H1 (cell line): ENCODE data around the gene ISG15. TPM values are rescaled to one million over a fixed set of nuclear protein-coding genes. Genes with fewer than 3 reads are reported as not detected.

Experiments
- CHD7 ChIP-seq: fragments of 300-600 bp; sonication (generic); IDR thresholded peaks from 2 replicates; pipeline ENCODE4 v1.7.1; 2012; ENCODE audit warnings: low read length, moderate library complexity, mild to moderate bottlenecking, inconsistent platforms; ENCODE audit not compliant: insufficient replicate concordance
- JUN ChIP-seq: IDR thresholded peaks from 2 replicates; pipeline ENCODE4 v1.6.1; 2011; ENCODE audit warnings: low read depth, mild to moderate bottlenecking, improper control_type of control experiment, low read length
- JUND ChIP-seq: IDR thresholded peaks from 2 replicates; pipeline ENCODE4 v1.6.1; 2011; ENCODE audit warnings: mild to moderate bottlenecking, improper control_type of control experiment, low read length
- MAFK ChIP-seq: IDR thresholded peaks from 2 replicates; pipeline ENCODE4 v1.6.1; 2012; ENCODE audit warnings: low read depth, mild to moderate bottlenecking, improper control_type of control experiment, low read length
- POLR2AphosphoS5 ChIP-seq: IDR thresholded peaks from 2 replicates; pipeline ENCODE4 v1.6.1; 2011; ENCODE audit warnings: low read depth, low read length
- SRF ChIP-seq: IDR thresholded peaks from 2 replicates; pipeline ENCODE4 v1.6.1; 2011; ENCODE audit warnings: mild to moderate bottlenecking, low read depth, low read length, moderate library complexity
- polyA plus RNA-seq, 7 experiments: library from polyadenylated mRNA; depleted of rRNA in 3 of 7; stranded (reverse) in 5 of 7; unstranded in 2 of 7; fragments of >200 nt in 5 of 7; fragments of 200-250 nt in 2 of 7; gene quantifications; 1 replicate in 5 of 7; 2 replicates in 1 of 7; 4 replicates in 1 of 7; pipeline versions ENCODE4 v1.2.1 to v1.2.3, GENCODE V29; 2011 to 2013; ENCODE audit warnings: missing spikeins in 2 of 7, mixed read lengths in 2 of 7
- total RNA-seq: library from RNA; stranded (reverse); fragmentation: NEBNext Ultra II Directional; extraction: Animal tissue kit (Norgen Biotek cat#: 25700); gene quantifications from 2 replicates; pipeline ENCODE4 v1.2.1, GENCODE V29; 2021
- TF ChIP-seq, protein P1 (sequence below): IDR thresholded peaks from 2 replicates; pipeline ENCODE4 v1.6.1; 2012; ENCODE audit warnings: low read length, inconsistent platforms

ISG15 gene
- total and polyA plus RNA-seq, 2 of the 8 experiments (the other 6 are each of a cell fraction or from before 2014, with no cell fraction given) = 29.3 to 121 TPM

- no peak for TF ChIP-seq CHD7
- TF ChIP-seq MAFK = no peak
- no peak for TF ChIP-seq POLR2AphosphoS5
- TF ChIP-seq JUND = no peak
- no peak for TF ChIP-seq JUN
- no peak for TF ChIP-seq SRF
- TF ChIP-seq, protein P1, sequence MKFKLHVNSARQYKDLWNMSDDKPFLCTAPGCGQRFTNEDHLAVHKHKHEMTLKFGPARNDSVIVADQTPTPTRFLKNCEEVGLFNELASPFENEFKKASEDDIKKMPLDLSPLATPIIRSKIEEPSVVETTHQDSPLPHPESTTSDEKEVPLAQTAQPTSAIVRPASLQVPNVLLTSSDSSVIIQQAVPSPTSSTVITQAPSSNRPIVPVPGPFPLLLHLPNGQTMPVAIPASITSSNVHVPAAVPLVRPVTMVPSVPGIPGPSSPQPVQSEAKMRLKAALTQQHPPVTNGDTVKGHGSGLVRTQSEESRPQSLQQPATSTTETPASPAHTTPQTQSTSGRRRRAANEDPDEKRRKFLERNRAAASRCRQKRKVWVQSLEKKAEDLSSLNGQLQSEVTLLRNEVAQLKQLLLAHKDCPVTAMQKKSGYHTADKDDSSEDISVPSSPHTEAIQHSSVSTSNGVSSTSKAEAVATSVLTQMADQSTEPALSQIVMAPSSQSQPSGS = no peak
These were observed 31.2 kb upstream of the ISG15 start, which contains the start of gene PERM1 (continued) for GRCh38 chr1:981955-982558.
